ENCODE data around the gene BTBD7. TPM values are rescaled to one million over a fixed set of nuclear protein-coding genes. Genes with fewer than 3 reads are reported as not detected.

The BTBD7 gene
- polyA plus RNA-seq, 3 donors: 48.5 to 51.5 (median 50.9) TPM

GRCh38 chr14:93201155-93201704 lies 131.6 kb downstream of the BTBD7 start:
- DNase-seq (ENCODE audit: low read depth in 3 of 3, low spot score in 2 of 3): no peak

GRCh38 chr14:93200553-93200952 lies 132.3 kb downstream of the BTBD7 start:
- no peak for DNase-seq (ENCODE audit: low read depth in 3 of 3, low spot score in 2 of 3)

DNA sequence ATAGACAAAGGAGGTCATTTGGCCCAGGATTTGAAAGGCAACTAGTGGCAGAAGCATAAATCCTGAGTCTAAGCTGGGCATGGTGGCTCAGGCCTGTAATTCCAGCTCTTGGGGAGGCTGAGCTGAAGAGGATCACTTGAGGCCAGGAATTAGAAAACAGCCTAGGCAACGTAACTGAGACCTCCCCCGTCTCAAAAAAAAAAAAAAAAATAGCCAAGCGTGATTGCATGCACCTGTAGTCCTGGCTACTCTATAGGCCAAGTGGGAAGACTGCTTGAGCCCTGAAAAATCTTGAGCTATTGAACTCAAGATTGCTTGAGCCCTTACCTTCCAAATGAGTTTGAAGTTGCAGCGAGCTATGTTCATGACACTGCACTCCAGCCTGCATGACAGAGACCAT lies 133.8 kb downstream of the BTBD7 start:
- no peak for DNase-seq (ENCODE audit: low read depth in 3 of 3, low spot score in 2 of 3)

GRCh38 chr14:93195316-93195999 lies 137.4 kb downstream of the BTBD7 start:
- no peak for DNase-seq (ENCODE audit: low read depth in 3 of 3, low spot score in 2 of 3)

Other genes with a start within 250 kb of the BTBD7 start
- 10 to 100 TPM; 28.5 to 33.7 (median 29.7) TPM for gene ITPK1, start 217.1 kb downstream of the BTBD7 start, polyA plus RNA-seq (ENCODE audit: insufficient read length in 3 of 3)
- 10 to 100 TPM; 43.9 to 48.0 (median 47.6) TPM for gene MOAP1, start 148.1 kb downstream of the BTBD7 start, polyA plus RNA-seq (ENCODE audit: insufficient read length in 3 of 3)
- gene LYSET, start 147.7 kb downstream of the BTBD7 start, polyA plus RNA-seq (ENCODE audit: insufficient read length in 3 of 3): 10 to 100 TPM; 43.2 to 49.0 (median 44.0) TPM
- 10 to 100 TPM; 22.4 to 22.6 (median 22.5) TPM for gene GON7, start 126.0 kb downstream of the BTBD7 start, polyA plus RNA-seq (ENCODE audit: insufficient read length in 3 of 3)
- gene UBR7, start 125.8 kb downstream of the BTBD7 start, polyA plus RNA-seq (ENCODE audit: insufficient read length in 3 of 3): 10 to 100 TPM; 39.0 to 41.8 (median 41.5) TPM
- under 1 TPM; 0.31 to 0.41 (median 0.32) TPM for gene COX8C, start 14.1 kb upstream of the BTBD7 start, polyA plus RNA-seq (ENCODE audit: insufficient read length in 3 of 3)
- gene UNC79, start 97.9 kb upstream of the BTBD7 start, polyA plus RNA-seq (ENCODE audit: insufficient read length in 3 of 3): under 1 TPM; 0.71 to 0.87 (median 0.82) TPM

Data from right renal cortex interstitium (tissue), 3 donors.